HL-60 (cell line): ENCODE results near the gene MYO9B.

Source experiments
- GABPA ChIP-seq: IDR thresholded peaks from 2 replicates; pipeline ENCODE4 v1.6.1; 2012; ENCODE audit warnings: low read depth
- POLR2AphosphoS5 ChIP-seq: IDR thresholded peaks from 2 replicates; pipeline ENCODE4 v1.6.1; 2012; ENCODE audit warnings: low read depth
- REST ChIP-seq: IDR thresholded peaks from 2 replicates; pipeline ENCODE4 v1.6.1; 2012; ENCODE audit warnings: low read depth; ENCODE audit not compliant: insufficient replicate concordance
- TF ChIP-seq, protein P1 (sequence below): IDR thresholded peaks from one replicate; pipeline ENCODE4 v1.5.1; 2011; ENCODE audit warnings: low read length, control low read depth, inconsistent platforms; ENCODE audit not compliant: insufficient read depth

- TF ChIP-seq REST (no peak), POLR2AphosphoS5 (no peak), GABPA (no peak)
- TF ChIP-seq, protein P1, sequence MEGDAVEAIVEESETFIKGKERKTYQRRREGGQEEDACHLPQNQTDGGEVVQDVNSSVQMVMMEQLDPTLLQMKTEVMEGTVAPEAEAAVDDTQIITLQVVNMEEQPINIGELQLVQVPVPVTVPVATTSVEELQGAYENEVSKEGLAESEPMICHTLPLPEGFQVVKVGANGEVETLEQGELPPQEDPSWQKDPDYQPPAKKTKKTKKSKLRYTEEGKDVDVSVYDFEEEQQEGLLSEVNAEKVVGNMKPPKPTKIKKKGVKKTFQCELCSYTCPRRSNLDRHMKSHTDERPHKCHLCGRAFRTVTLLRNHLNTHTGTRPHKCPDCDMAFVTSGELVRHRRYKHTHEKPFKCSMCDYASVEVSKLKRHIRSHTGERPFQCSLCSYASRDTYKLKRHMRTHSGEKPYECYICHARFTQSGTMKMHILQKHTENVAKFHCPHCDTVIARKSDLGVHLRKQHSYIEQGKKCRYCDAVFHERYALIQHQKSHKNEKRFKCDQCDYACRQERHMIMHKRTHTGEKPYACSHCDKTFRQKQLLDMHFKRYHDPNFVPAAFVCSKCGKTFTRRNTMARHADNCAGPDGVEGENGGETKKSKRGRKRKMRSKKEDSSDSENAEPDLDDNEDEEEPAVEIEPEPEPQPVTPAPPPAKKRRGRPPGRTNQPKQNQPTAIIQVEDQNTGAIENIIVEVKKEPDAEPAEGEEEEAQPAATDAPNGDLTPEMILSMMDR = no peak
Observed at GRCh38 chr19:17121736-17122293, 46.2 kb downstream of the MYO9B start.
